DOHH2 (cell line): ENCODE data around the gene TMEM190.
A peak's percentile ranks its signal among the peaks of the same experiment; 100 is the strongest.

Source experiments
- H3F3A ChIP-seq: fragments of 200-600 bp; sonication (generic), shearing (Covaris generic); 2 replicates; pipeline ENCODE4 v1.6.0; 2016; ENCODE audit warnings: antibody characterized with exemption, mild to moderate bottlenecking; ENCODE audit not compliant: control insufficient read depth, insufficient read depth
- H3K27ac ChIP-seq: fragments of 200-600 bp; sonication (generic); 2 replicates; pipeline ENCODE4 v1.5.1; 2014; ENCODE audit warnings: low read depth, mild to moderate bottlenecking, low read length, moderate library complexity
- H3K27me3 ChIP-seq: fragments of 200-600 bp; sonication (generic); 2 replicates; pipeline ENCODE4 v1.6.1; 2014; ENCODE audit warnings: mild to moderate bottlenecking, low read length, mixed read lengths; ENCODE audit not compliant: control insufficient read depth
- H3K36me3 ChIP-seq: fragments of 200-600 bp; sonication (generic); 2 replicates; pipeline ENCODE4 v1.6.1; 2014; ENCODE audit warnings: mild to moderate bottlenecking, low read length, moderate library complexity, mixed read lengths; ENCODE audit not compliant: control insufficient read depth
- H3K4me1 ChIP-seq: fragments of 200-600 bp; sonication (generic); 2 replicates; pipeline ENCODE4 v1.6.1; 2014; ENCODE audit warnings: mild to moderate bottlenecking, low read length, mixed read lengths; ENCODE audit not compliant: control insufficient read depth
- H3K4me2 ChIP-seq: fragments of 200-600 bp; sonication (generic); 2 replicates; pipeline ENCODE4 v1.6.0; 2014; ENCODE audit warnings: mild to moderate bottlenecking, low read length, moderate library complexity
- H3K4me3 ChIP-seq: fragments of 200-600 bp; sonication (generic); 2 replicates; pipeline ENCODE4 v1.5.1; 2014; ENCODE audit warnings: mild to moderate bottlenecking, low read length, mixed read lengths
- H3K79me2 ChIP-seq: fragments of 200-600 bp; sonication (generic); 2 replicates; pipeline ENCODE4 v1.6.1; 2014; ENCODE audit warnings: mild to moderate bottlenecking, low read length, mixed read lengths; ENCODE audit not compliant: control insufficient read depth
- H3K9me2 ChIP-seq: fragments of 200-600 bp; sonication (generic); replicated peaks from 2 replicates; pipeline ENCODE4 v1.6.1; 2014; ENCODE audit warnings: mild to moderate bottlenecking, low read length, mixed read lengths; ENCODE audit not compliant: control insufficient read depth
- H3K9me3 ChIP-seq: fragments of 200-600 bp; sonication (generic); 2 replicates; pipeline ENCODE4 v1.6.1; 2014; ENCODE audit warnings: antibody characterized with exemption, low read length, mixed read lengths; ENCODE audit not compliant: control insufficient read depth, insufficient read depth
- H4K20me1 ChIP-seq: fragments of 200-600 bp; sonication (generic); 2 replicates; pipeline ENCODE4 v1.6.0; 2014; ENCODE audit warnings: low read depth, mild to moderate bottlenecking, antibody characterized with exemption, low read length, moderate library complexity; ENCODE audit not compliant: control insufficient read depth, insufficient read depth
- EZH2phosphoT487 ChIP-seq: fragments of 200-600 bp; sonication (generic); IDR thresholded peaks from 2 replicates; pipeline ENCODE4 v1.6.1; 2017; ENCODE audit warnings: borderline replicate concordance, mild to moderate bottlenecking, antibody characterized with exemption, low read length, moderate library complexity, mixed read lengths
- TF ChIP-seq, protein P1 (sequence below): fragments of 200-600 bp; sonication (generic); IDR thresholded peaks from one replicate; pipeline ENCODE4 v1.5.1; 2014; ENCODE audit warnings: antibody characterized with exemption, mild to moderate bottlenecking, low read depth, low read length; ENCODE audit not compliant: poor library complexity, severe bottlenecking

TMEM190 gene

DNA sequence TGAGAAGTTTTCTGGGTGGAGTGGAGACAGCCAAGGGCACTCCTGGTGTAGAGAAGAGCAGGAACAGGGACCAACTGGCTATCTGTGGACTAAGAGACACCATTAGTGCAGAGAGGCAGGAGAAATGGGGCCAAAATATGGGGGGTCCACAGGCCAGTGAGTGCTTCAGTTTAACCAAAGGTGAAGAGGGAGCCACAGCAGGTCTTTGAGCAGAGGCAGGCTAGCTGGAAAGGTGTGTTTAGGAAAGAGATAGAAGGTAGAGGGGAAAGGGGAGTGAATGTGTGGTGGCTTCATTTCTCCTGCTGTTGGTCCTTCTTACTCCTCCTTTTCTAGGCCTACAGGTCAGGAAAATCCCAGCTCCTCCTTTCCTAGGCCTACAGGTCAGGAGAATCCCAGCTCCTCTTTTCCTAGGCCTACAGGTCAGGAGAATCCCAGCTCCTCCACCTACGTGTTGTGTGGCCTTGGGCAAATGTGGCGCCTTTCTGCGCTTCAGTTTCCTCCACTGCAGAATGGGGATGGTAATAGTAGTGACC lies 6.0 kb downstream of the TMEM190 start:
- H3F3A ChIP-seq = peaks cover 30% of the 10 kb centered on the region
- H3K4me3 ChIP-seq = peak overlapping the region; percentile 79
- H4K20me1 ChIP-seq = peaks cover 17% of the 10 kb centered on the region
- H3K4me2 ChIP-seq = peak overlapping the region; percentile 87
- no peaks in the 10 kb centered on the region for H3K9me3 ChIP-seq
- no peak overlapping the region for H3K27ac ChIP-seq
- TF ChIP-seq EZH2phosphoT487 = no peak
- TF ChIP-seq, protein P1, sequence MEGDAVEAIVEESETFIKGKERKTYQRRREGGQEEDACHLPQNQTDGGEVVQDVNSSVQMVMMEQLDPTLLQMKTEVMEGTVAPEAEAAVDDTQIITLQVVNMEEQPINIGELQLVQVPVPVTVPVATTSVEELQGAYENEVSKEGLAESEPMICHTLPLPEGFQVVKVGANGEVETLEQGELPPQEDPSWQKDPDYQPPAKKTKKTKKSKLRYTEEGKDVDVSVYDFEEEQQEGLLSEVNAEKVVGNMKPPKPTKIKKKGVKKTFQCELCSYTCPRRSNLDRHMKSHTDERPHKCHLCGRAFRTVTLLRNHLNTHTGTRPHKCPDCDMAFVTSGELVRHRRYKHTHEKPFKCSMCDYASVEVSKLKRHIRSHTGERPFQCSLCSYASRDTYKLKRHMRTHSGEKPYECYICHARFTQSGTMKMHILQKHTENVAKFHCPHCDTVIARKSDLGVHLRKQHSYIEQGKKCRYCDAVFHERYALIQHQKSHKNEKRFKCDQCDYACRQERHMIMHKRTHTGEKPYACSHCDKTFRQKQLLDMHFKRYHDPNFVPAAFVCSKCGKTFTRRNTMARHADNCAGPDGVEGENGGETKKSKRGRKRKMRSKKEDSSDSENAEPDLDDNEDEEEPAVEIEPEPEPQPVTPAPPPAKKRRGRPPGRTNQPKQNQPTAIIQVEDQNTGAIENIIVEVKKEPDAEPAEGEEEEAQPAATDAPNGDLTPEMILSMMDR = no peak
- peaks cover 3% of the 10 kb centered on the region; the same call in 1 of the 2 replicates for H3K27me3 ChIP-seq
- H3K36me3 ChIP-seq = peaks cover 27% of the 10 kb centered on the region
- H3K79me2 ChIP-seq = peaks cover 49% of the 10 kb centered on the region
- no peaks in the 10 kb centered on the region for H3K9me2 ChIP-seq
- peaks cover 38% of the 10 kb centered on the region for H3K4me1 ChIP-seq

DNA sequence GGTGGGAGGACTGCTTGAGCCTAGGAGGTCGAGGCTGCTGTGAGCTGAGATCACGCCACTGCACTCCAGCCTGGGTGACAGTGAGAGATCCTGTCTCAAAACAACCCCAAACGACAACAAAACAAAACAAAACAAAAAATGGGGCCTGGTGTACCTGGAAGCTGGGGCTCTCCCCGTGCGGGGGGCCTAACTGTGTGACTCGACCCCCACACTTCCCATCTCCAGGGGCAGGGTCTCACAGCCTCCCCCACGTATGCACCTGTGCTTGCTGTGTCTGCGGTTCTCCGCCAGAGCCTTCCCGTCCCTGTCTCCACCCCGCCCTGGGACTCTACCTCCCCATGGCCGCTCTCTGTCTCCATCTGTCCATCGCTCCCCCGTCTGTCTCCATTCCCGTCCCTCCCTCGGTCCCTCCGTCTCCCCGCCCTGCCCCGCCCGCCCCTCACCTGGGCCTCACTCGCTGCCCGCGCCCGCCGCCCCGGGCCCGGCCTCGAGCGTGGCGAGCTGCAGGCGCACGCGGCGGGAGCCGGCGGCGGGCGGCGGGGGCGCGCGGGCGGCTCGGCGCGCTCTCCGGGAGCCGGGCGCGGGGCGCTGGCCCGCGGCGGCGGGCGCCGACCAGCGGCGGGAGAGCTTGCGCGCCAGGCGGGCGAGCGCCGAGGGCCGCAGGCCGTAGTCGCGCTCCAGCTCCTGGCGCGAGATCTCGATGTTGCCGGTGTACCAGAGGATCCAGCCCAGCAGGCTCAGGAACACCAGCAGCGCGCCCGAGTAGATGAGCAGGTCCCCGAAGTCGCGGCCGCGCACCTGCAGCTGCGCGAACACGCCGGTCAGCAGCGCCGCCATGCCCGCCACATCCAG lies 6.9 kb downstream of the TMEM190 start:
- Histone ChIP-seq H3K36me3 (peaks cover 36% of the 10 kb centered on the region), H3K4me1 (peaks cover 47% of the 10 kb centered on the region), H4K20me1 (peaks cover 26% of the 10 kb centered on the region), H3K9me2 (no peaks in the 10 kb centered on the region), H3F3A (peaks cover 38% of the 10 kb centered on the region), H3K27me3 (peaks cover 3% of the 10 kb centered on the region; the same call in 1 of the 2 replicates), H3K79me2 (peaks cover 58% of the 10 kb centered on the region), H3K9me3 (no peaks in the 10 kb centered on the region), H3K4me2 (peak overlapping the region; percentile 99), H3K4me3 (peak overlapping the region; percentile 99), H3K27ac (peak overlapping the region; percentile 97)
- no peak for TF ChIP-seq EZH2phosphoT487

DNA sequence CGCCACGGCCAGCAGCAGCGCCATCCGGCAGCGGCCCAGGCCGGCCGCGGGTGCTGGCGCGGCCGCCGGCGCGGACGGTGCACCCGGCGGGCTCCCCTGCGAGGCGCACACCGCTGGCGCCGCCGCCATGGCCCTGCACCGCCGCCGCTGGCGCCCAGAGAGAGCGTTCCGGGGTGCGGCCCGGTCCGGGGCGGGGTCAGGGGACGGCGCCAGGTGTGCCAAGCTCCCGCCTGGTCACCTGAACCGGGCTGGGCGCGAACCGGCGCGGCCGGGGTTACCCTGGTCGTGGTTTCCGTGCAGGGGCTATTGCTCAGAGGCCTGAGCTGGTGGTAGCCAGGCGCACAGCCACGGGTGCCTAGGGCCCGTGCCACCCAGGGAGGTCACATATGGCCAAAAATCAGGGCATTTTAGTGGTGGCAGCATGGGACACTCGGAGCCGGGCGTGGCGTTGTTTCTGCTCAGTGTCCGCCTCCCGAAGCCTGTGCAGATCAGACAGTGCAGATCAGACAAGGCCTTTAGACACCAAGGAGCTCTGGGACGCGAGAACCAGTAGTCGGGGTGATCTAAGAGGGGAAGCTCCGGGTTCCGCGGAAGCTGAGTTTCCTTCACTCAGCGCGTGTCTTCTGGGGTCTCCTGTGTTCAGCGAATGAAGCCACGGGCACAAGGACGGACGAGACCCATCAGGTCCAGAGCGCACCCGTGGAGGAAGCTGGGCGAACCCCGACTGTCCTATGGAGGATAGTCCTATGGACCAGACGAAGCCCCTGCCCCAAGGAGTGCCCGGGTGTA lies 7.7 kb downstream of the TMEM190 start, which contains the start of gene TMEM238:
TSS of gene TMEM238 (minus strand) at position 162 of the 789 bp plus-strand sequence. CDS start at position 129, 33 bp downstream.
- Histone ChIP-seq H3K4me1 (peaks cover 51% of the 10 kb centered on the region), H3K27ac (peak within 1 kb of the TSS; percentile 97), H3K9me3 (no peaks in the 10 kb centered on the region), H4K20me1 (peaks cover 29% of the 10 kb centered on the region), H3K9me2 (no peaks in the 10 kb centered on the region), H3K36me3 (peaks cover 44% of the 10 kb centered on the region), H3K79me2 (peaks cover 60% of the 10 kb centered on the region), H3K27me3 (peaks cover 3% of the 10 kb centered on the region; the same call in 1 of the 2 replicates), H3F3A (peaks cover 45% of the 10 kb centered on the region), H3K4me2 (peak within 1 kb of the TSS; percentile 99), H3K4me3 (peak within 1 kb of the TSS; percentile 99)
- TF ChIP-seq EZH2phosphoT487 = no peak
- TF ChIP-seq, protein P1 = no peak
